ENCODE results near the gene VWA3B.
"Not testable (repeated sequence)": the region's sequence is repeated elsewhere in the genome, so short reads cannot be mapped to it uniquely, and the experiment has no call there.

VWA3B gene

GRCh38 chr2:98089941-98090340 is 3.0 kb downstream of the VWA3B start:
- DNase-seq, result no peak

GRCh38 chr2:98090951-98091350 is 4.0 kb downstream of the VWA3B start:
- DNase-seq, result no peak

GRCh38 chr2:98091738-98092137 is 4.8 kb downstream of the VWA3B start:
- DNase-seq, result peak; percentile 16

GRCh38 chr2:98093146-98093545 is 6.2 kb downstream of the VWA3B start:
- no peak for DNase-seq

- no peak for DNase-seq
Observed at GRCh38 chr2:98093611-98094010, 6.6 kb downstream of the VWA3B start.

- DNase-seq, result no peak
Observed at GRCh38 chr2:98099939-98100743, 13.2 kb downstream of the VWA3B start.

GRCh38 chr2:98102315-98102714 is 15.3 kb downstream of the VWA3B start:
- not testable (repeated sequence) for DNase-seq

- DNase-seq, result no peak
Observed at GRCh38 chr2:98102878-98103277, 15.9 kb downstream of the VWA3B start.

- no peak for DNase-seq
Observed at GRCh38 chr2:98108110-98108509, 21.1 kb downstream of the VWA3B start.

GRCh38 chr2:98110741-98111140 is 23.8 kb downstream of the VWA3B start:
- no peak for DNase-seq

- DNase-seq, result no peak
Observed at GRCh38 chr2:98114643-98115330, 27.8 kb downstream of the VWA3B start.

GRCh38 chr2:98118161-98118560 is 31.2 kb downstream of the VWA3B start:
- no peak for DNase-seq

- no peak for DNase-seq
Observed at GRCh38 chr2:98118852-98119251, 31.9 kb downstream of the VWA3B start.

- no peak for DNase-seq
Observed at GRCh38 chr2:98121149-98121548, 34.2 kb downstream of the VWA3B start.

GRCh38 chr2:98122524-98122923 is 35.6 kb downstream of the VWA3B start:
- no peak for DNase-seq

- peak; percentile 61 for DNase-seq
Observed at GRCh38 chr2:98123286-98123685, 36.3 kb downstream of the VWA3B start.

- DNase-seq, result no peak
Observed at GRCh38 chr2:98126061-98126460, 39.1 kb downstream of the VWA3B start.

- DNase-seq, result no peak
Observed at GRCh38 chr2:98127229-98127989, 40.4 kb downstream of the VWA3B start.

GRCh38 chr2:98128556-98129109 is 41.7 kb downstream of the VWA3B start:
- no peak for DNase-seq

- DNase-seq, result not testable (repeated sequence)
Observed at GRCh38 chr2:98130073-98130472, 43.1 kb downstream of the VWA3B start.

GRCh38 chr2:98134172-98135005 is 47.4 kb downstream of the VWA3B start:
- peak; percentile 56 for DNase-seq

GRCh38 chr2:98137196-98137595 is 50.2 kb downstream of the VWA3B start:
- no peak for DNase-seq

Data from SIG-M5 (cell line).